ENCODE results near the gene TBC1D16.

The TBC1D16 gene

DNA sequence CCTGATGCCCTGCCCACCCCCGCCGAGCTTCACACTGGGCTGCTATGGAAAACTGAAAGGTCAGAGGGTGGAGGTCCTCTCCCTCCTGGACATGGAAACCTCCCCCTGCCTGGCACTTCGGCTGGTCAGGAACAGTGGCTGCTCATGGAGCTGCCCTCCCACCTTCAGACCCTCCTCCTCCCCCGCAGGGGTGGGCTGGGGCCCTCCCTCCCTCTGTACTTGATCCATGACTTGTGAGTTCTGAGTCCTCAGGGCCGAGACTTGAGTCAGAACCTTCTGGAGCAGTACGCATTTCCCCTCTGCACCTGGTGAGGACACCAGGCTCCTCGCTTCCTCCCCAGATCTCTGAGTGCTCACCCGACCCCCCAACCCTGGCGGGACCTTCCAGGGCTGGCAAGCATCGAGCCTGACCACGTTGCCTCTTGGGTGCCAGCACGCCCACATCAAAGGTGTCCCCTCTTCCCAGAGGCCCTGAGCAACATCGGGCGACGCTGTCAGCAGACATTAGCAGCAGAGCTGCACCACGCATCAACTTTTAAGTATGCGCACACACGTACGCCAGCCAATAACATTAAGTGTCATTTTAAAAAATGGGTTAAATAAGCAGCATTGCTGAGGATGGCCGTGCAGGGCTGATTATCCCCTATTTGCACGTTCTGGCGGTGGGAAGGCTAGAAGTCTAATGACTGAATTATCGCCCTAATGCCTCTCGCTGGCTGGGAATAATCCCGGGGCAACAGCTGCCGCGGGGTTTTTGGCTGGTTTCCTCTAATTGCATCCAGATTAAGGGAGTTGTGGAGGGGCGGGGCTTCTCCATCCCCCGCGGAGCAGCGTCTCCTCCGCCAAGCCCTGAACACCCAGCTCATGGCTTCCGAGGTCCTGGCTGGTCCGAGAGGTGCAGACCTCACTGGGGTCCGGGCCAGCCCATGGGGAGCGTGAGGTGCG, 98.0 kb downstream of the TBC1D16 start:
- DNase-seq (ENCODE audit: low read depth): no peak

DNA sequence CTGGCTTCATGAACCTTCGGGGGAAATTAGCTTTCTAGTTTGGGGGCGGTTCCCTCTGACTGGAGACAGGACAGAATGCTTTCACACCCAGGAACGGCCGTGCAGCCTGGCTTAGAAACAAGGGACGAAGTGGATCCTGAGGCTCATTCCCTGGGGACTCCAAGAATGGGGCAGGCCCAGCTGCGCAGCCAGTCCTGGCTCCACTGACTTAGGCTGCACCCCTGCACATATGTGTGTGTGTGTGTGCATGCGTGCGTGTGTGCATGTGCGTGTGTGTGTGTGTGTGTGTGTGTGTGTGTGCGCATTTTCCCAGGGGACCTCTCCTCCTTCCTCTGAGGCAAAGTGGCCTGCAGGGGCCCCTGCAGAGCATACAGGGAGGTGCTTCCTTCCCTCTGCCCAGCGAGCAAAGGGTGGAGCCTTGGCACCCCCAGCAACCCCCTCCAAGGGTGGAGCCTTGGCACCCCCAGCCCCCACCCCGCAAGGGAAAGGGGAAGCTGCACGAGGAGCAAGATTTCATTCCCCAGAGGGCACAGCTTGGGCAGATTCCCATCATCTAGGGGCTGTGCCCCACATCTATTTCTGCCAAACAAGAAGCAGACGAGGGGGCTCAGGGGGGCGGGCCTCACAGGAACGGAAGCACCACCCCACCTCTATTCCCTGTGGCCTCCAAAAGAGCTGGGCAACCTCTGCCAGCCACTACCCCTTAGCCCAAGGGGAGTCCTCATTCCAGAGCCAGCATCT, 98.9 kb downstream of the TBC1D16 start:
- DNase-seq (ENCODE audit: low read depth): no peak

- DNase-seq (ENCODE audit: low read depth): no peak
Observed at GRCh38 chr17:79936050-79936449, 99.6 kb downstream of the TBC1D16 start.

DNA sequence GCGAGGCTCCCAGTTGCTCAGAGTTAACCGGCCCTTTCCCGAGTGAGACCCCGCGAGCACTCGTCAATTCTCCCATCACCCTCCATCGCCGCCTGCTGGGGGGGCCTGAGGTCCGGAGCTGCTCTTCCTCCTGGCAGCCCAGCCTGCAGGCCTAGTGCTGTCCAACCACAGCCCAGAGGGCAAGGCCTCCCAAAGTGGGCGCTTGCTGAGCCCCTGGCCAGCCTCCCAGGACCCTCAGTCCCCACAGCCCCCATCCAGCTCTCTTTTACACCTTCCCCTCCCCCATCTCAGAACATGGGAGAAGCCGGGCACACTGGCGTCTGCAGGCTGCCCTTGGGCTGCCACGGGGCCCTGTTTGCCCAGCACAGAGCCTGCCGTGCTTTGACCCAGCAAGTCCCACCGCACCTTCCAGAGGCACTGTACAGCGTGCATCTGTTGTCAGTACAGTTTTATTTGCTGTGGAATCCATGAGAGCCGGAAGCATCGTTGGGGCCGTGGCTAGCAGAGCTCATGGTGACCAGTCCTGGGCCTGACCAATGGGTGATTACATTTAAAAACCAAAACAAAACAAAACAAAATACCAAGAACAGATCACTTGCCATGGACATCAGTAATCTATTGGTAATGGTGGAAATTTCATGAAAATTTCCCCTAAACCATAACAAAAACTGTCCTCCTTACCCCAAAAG, 100.3 kb downstream of the TBC1D16 start:
- no peak for DNase-seq (ENCODE audit: low read depth)

GRCh38 chr17:79934653-79934970, 101.1 kb downstream of the TBC1D16 start:
- DNase-seq (ENCODE audit: low read depth): no peak

DNA sequence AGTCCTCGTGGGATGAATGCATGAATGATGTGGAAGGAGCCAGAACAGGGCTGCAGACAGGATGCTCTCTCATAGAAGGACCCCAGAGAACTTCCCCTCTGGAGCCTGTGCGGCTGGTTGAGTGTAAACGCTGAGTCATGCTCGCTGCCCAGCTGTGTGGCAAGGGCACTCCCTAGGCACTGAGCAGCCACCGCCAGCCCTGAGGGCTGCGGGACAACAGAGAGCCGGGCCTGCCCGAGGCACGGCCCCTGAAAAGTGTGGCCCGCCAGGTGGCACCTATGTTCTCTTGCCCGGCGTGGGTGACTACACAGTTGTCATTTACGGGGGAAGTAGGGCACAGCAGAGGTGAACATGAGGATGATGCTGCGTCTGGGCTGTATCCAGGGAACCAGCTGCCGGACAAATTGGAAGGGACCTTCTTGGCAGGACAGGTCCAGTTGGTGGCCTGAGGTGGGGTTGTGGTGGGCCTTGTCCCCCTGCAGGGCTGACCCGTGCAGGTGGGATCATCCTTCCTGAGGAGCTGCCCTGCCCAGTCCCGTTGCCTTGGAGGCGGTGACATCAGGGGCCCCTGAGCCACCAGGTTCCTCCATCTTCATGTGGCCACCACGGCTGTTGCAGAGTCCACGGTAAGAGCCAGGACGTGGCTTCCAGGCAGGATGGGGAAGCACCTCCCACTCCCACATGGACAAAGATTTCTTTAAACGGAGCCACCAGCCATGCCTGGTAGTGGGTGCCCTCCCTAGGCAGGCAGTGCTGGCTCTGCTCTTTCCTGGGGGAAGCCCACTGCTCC, 101.6 kb downstream of the TBC1D16 start:
- no peak for DNase-seq (ENCODE audit: low read depth)

- DNase-seq (ENCODE audit: low read depth): no peak
Observed at GRCh38 chr17:79932451-79933306, 103.0 kb downstream of the TBC1D16 start.

- no peak for DNase-seq (ENCODE audit: low read depth)
Observed at GRCh38 chr17:79931817-79932309, 103.8 kb downstream of the TBC1D16 start.

DNA sequence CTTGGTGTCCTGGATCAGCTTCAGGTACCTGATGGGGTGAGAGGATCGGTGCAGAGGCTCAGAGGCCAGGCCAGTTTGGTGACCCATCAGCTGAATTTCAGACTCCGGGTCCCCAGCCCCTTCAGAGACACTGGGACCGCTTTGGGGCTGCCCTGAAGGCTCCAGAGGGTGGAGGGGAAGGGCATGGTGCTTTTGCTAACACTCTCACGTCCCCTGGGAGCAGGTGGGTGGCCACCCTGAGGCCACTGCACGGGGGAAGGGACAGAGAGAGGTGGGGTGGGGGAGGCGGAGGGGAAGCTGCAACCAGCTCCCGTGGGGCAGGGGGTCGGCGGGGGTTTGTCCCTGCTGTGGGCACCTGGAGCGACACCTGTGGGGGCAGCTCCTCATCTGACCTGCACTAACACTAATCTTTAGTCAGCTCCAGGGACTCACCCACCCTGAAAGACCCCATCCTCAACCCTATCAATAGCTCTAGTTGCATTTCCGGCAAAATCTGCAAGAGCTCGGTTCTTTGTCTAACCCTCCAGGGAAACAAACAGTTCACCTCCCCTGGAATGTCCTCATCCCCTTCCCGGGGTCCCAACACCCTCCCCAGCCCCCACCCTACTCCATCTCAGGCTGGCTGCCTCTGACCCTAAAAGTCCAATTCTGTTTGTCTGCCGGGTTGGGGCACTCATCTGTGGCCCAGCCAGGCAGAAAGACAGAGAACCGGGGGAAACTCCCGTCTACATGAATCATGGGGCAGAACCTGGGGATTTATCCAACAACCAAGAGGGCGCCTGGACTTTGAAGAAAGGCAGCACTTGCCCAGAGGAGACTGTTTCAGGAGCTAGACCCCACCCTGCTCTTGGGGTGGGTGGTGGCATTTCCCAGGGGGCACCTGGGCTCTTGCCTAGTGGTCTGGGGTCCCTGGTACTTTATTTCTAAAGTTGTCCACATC, 104.5 kb downstream of the TBC1D16 start:
- DNase-seq (ENCODE audit: low read depth): no peak

- no peak for DNase-seq (ENCODE audit: low read depth)
Observed at GRCh38 chr17:79930062-79930876, 105.4 kb downstream of the TBC1D16 start.

GRCh38 chr17:79929257-79930061, 106.2 kb downstream of the TBC1D16 start:
- DNase-seq (ENCODE audit: low read depth): no peak

- no peak for DNase-seq (ENCODE audit: low read depth)
Observed at GRCh38 chr17:79928502-79929256, 107.0 kb downstream of the TBC1D16 start.

- no peak for DNase-seq (ENCODE audit: low read depth)
Observed at GRCh38 chr17:79927688-79928501, 107.8 kb downstream of the TBC1D16 start.

- no peak for DNase-seq (ENCODE audit: low read depth)
Observed at GRCh38 chr17:79927136-79927661, 108.5 kb downstream of the TBC1D16 start.

DNA sequence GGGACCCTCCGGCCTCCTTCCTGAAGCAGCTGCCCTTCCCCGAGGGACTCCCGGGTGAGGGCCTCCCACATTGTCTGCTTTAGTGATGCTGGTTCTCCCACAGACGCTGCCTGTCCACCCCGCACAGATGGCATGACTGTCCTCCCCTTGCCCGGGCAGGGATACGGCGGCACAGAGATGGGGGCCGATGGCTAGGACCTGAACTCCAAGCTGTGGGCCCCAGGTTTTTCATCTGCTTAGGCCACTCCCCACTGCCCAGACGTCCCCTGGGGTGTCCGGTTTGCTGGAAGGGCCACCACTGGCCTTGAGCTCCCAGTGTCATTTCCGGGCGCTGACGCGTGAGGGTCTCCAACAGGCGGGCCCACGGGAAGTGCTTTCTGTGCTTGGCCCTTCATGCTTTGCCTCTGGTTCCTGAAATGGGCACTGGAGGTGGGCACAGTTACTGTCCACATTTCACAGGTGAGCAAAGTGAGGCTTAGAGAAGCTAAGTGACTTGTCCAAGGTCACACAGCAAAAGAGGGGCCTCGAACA, 109.0 kb downstream of the TBC1D16 start:
- DNase-seq (ENCODE audit: low read depth): no peak

- no peak for DNase-seq (ENCODE audit: low read depth)
Observed at GRCh38 chr17:79926142-79926604, 109.5 kb downstream of the TBC1D16 start.
